Astrocyte (in vitro differentiated cells and primary cell): Measurements from ENCODE around the gene NUAK2. TPM values are rescaled to one million over a fixed set of nuclear protein-coding genes. Genes with fewer than 3 reads are reported as not detected.

ENCODE experiments used
- DNase-seq: peaks from one replicate; pipeline ENCODE4 v3.0.0-alpha.2; 2010; ENCODE audit warnings: low read depth
- FAIRE-seq: peaks from 2 replicates; lab custom pipeline; 2011; peaks lifted over from hg19 to GRCh38; lab: Jason Lieb, UNC
- H2AFZ ChIP-seq: 2 replicates; pipeline ENCODE4 v1.6.0; 2012; ENCODE audit warnings: low read depth, low read length, inconsistent platforms
- H3K27ac ChIP-seq: 2 replicates; pipeline ENCODE4 v1.5.1; 2011; ENCODE audit warnings: low read depth, low read length, inconsistent platforms
- H3K27me3 ChIP-seq: 2 replicates; pipeline ENCODE4 v1.6.0; 2011; ENCODE audit warnings: low read length, inconsistent platforms; ENCODE audit not compliant: insufficient read depth
- H3K36me3 ChIP-seq: 2 replicates; pipeline ENCODE4 v1.5.1; 2011; ENCODE audit warnings: low read length, inconsistent platforms; ENCODE audit not compliant: insufficient read depth
- H3K4me1 ChIP-seq: 2 replicates; pipeline ENCODE4 v1.5.1; 2011; ENCODE audit warnings: low read length, inconsistent platforms; ENCODE audit not compliant: insufficient read depth
- H3K4me2 ChIP-seq: 2 replicates; pipeline ENCODE4 v1.6.0; 2012; ENCODE audit warnings: low read length, inconsistent platforms
- H3K4me3 ChIP-seq: 2 replicates; pipeline ENCODE4 v1.5.1; 2011; ENCODE audit warnings: low read depth, mild to moderate bottlenecking, low read length, inconsistent platforms; ENCODE audit not compliant: insufficient read depth
- H3K79me2 ChIP-seq: 2 replicates; pipeline ENCODE4 v1.6.0; 2012; ENCODE audit warnings: mild to moderate bottlenecking, low read length, inconsistent platforms; ENCODE audit not compliant: insufficient read depth
- H3K9ac ChIP-seq: 2 replicates; pipeline ENCODE4 v1.6.0; 2012; ENCODE audit warnings: mild to moderate bottlenecking, low read length, inconsistent platforms
- H3K9me3 ChIP-seq: 2 replicates; pipeline ENCODE4 v1.5.1; 2012; ENCODE audit warnings: low read depth, mild to moderate bottlenecking, low read length, inconsistent platforms; ENCODE audit not compliant: insufficient read depth
- H4K20me1 ChIP-seq: 2 replicates; pipeline ENCODE4 v1.6.0; 2012; ENCODE audit warnings: low read length, inconsistent platforms; ENCODE audit not compliant: insufficient read depth
- H3K27ac Mint-ChIP-seq: one replicate; pipeline ENCODE4 v1.8.0; 2021; ENCODE audit warnings: mild to moderate bottlenecking, mixed read lengths; ENCODE audit not compliant: unreplicated experiment
- H3K27me3 Mint-ChIP-seq: one replicate; pipeline ENCODE4 v1.8.0; 2021; ENCODE audit warnings: low read depth, mixed read lengths; ENCODE audit not compliant: unreplicated experiment
- H3K36me3 Mint-ChIP-seq: one replicate; pipeline ENCODE4 v1.8.0; 2021; ENCODE audit warnings: low read depth, mixed read lengths; ENCODE audit not compliant: unreplicated experiment
- H3K4me1 Mint-ChIP-seq: one replicate; pipeline ENCODE4 v1.8.0; 2021; ENCODE audit warnings: low read depth, mixed read lengths; ENCODE audit not compliant: unreplicated experiment
- H3K4me3 Mint-ChIP-seq: one replicate; pipeline ENCODE4 v1.8.0; 2021; ENCODE audit warnings: mild to moderate bottlenecking, moderate library complexity, mixed read lengths; ENCODE audit not compliant: unreplicated experiment
- H3K9me3 Mint-ChIP-seq: one replicate; pipeline ENCODE4 v1.8.0; 2021; ENCODE audit warnings: mild to moderate bottlenecking, mixed read lengths; ENCODE audit not compliant: unreplicated experiment
- CTCF ChIP-seq: IDR thresholded peaks from 2 replicates; pipeline ENCODE4 v1.5.1; 2011; ENCODE audit warnings: low read depth, mild to moderate bottlenecking, inconsistent platforms, low read length, moderate library complexity; ENCODE audit not compliant: insufficient read depth
- EZH2 ChIP-seq: IDR thresholded peaks from 2 replicates; pipeline ENCODE4 v1.6.1; 2012; ENCODE audit warnings: mild to moderate bottlenecking, low read length, inconsistent platforms; ENCODE audit not compliant: insufficient read depth
- total RNA-seq: library from RNA; stranded (reverse); gene quantifications from 2 replicates; pipeline ENCODE4 v1.2.1, GENCODE V29; 2021

NUAK2 gene
- total RNA-seq, 1 donor from 2014 or later = 49.4 TPM

- Histone ChIP-seq H3K4me2 (no peak overlapping the region), H3K36me3 (no peaks in the 10 kb centered on the region), H3K9ac (no peak overlapping the region), H2AFZ (no peak overlapping the region), H3K79me2 (no peaks in the 10 kb centered on the region), H3K4me1 (peaks cover 29% of the 10 kb centered on the region), H3K27me3 (no peaks in the 10 kb centered on the region), H3K9me3 (no peaks in the 10 kb centered on the region), H3K4me3 (no peak overlapping the region), H4K20me1 (peaks cover 3% of the 10 kb centered on the region), H3K27ac (no peak overlapping the region)
- no peak for FAIRE-seq
- H3K27me3 Mint-ChIP-seq = no peaks in the 10 kb centered on the region
- H3K27ac Mint-ChIP-seq = peak overlapping the region; percentile 18
- no peak overlapping the region for H3K4me3 Mint-ChIP-seq
- no peak for TF ChIP-seq EZH2
- no peak for TF ChIP-seq CTCF
- peak; percentile 81 for DNase-seq
- peaks cover 37% of the 10 kb centered on the region for H3K4me1 Mint-ChIP-seq
- peaks cover 6% of the 10 kb centered on the region for H3K36me3 Mint-ChIP-seq
- H3K9me3 Mint-ChIP-seq = no peaks in the 10 kb centered on the region
Measured at GRCh38 chr1:205263580-205264190, 57.9 kb downstream of the NUAK2 start.

- Histone ChIP-seq H3K27ac (no peak overlapping the region), H4K20me1 (peaks cover 3% of the 10 kb centered on the region), H3K4me2 (peak overlapping the region; percentile 76), H3K27me3 (no peaks in the 10 kb centered on the region), H2AFZ (peak overlapping the region; percentile 15), H3K79me2 (no peaks in the 10 kb centered on the region), H3K9me3 (no peaks in the 10 kb centered on the region), H3K4me3 (no peak overlapping the region), H3K9ac (peak overlapping the region; percentile 61), H3K36me3 (no peaks in the 10 kb centered on the region), H3K4me1 (peaks cover 36% of the 10 kb centered on the region)
- H3K4me3 Mint-ChIP-seq = no peak overlapping the region
- no peak for TF ChIP-seq EZH2
- TF ChIP-seq CTCF = no peak
- H3K36me3 Mint-ChIP-seq = no peaks in the 10 kb centered on the region
- DNase-seq (peak; percentile 44), FAIRE-seq (no peak)
- H3K27ac Mint-ChIP-seq = peak overlapping the region; percentile 77
- no peaks in the 10 kb centered on the region for H3K9me3 Mint-ChIP-seq
- H3K27me3 Mint-ChIP-seq = no peaks in the 10 kb centered on the region
- peaks cover 39% of the 10 kb centered on the region for H3K4me1 Mint-ChIP-seq
Measured at GRCh38 chr1:205262731-205263171, 58.8 kb downstream of the NUAK2 start.
